Frontal cortex (tissue), 4 donors: ENCODE measurements around the gene ANKRD13D. TPM values are rescaled to one million over a fixed set of nuclear protein-coding genes. Genes with fewer than 3 reads are reported as not detected.
A peak's percentile ranks its signal among the peaks of the same experiment; 100 is the strongest.

Experiments
- DNase-seq, 2 donors: peaks; one replicate each; pipeline ENCODE4 v3.0.0; 2012; ENCODE audit warnings: low spot score in 2 of 2
- FAIRE-seq: peaks from 2 replicates; lab custom pipeline; 2012; peaks lifted over from hg19 to GRCh38; lab: Jason Lieb, UNC
- total RNA-seq: library from RNA; depleted of rRNA; stranded (reverse); fragments of >200 nt; gene quantifications from one replicate; pipeline ENCODE4 v1.2.3, GENCODE V29; 2014
- donor health status: control.
- donor health status: control.
- donor health status: control.

The ANKRD13D gene
- total RNA-seq, 1 donor from 2014 or later, result 55.8 TPM

GRCh38 chr11:67272327-67273259 is 16.5 kb upstream of the ANKRD13D start:
- no peak for FAIRE-seq
- no peak for DNase-seq

DNA sequence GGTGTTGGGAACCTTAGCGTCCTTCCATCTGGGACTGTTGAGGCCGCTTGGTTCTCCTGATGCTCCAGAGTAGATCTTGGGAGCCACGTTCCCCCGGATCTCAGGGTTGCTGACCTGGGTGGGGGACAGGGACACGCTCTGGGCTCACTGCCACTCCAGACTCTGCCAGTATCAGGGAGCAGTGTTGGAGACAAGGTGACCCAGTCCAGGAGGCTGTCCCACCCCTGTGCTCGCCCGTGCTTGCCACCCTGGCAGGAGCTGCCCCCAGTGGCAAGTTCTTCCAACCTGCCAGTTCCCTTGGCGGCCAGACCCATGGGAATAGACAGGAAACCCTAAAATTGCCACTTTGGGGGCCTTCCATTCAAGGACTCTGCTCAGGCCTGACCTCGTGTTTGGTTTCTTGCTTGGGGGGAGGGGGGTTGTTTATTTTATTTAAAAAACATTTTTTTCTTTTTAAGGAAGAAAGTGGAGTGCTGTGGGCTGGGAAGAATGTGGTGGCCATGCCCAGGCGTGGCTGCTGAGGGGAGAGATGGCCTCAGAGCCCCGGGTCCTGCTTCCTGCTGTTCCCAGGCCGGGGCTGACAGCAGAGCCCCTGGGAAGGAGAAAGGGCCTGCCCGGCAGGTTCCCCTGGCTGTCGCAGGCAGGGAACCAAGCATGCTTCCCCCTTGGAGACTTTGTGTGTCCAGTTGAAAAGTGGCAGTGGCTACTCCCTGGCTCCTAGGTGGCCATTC is 15.7 kb upstream of the ANKRD13D start:
- no peak for FAIRE-seq
- no peak for DNase-seq

- FAIRE-seq, result no peak
- DNase-seq, result no peak
These were observed 14.1 kb upstream of the ANKRD13D start for GRCh38 chr11:67274768-67275605.

- FAIRE-seq, result no peak
- DNase-seq, result no peak
These were observed 13.3 kb upstream of the ANKRD13D start for GRCh38 chr11:67275606-67276409.

GRCh38 chr11:67276781-67277230 is 12.3 kb upstream of the ANKRD13D start:
- no peak for FAIRE-seq
- DNase-seq, result no peak

- peak in 1 of 2 donors; percentile 69 for DNase-seq
- FAIRE-seq, result no peak
These were observed 11.7 kb upstream of the ANKRD13D start for GRCh38 chr11:67277231-67277961.

- FAIRE-seq (no peak), DNase-seq (no peak)
These were observed 10.8 kb upstream of the ANKRD13D start for GRCh38 chr11:67278135-67278938.

DNA sequence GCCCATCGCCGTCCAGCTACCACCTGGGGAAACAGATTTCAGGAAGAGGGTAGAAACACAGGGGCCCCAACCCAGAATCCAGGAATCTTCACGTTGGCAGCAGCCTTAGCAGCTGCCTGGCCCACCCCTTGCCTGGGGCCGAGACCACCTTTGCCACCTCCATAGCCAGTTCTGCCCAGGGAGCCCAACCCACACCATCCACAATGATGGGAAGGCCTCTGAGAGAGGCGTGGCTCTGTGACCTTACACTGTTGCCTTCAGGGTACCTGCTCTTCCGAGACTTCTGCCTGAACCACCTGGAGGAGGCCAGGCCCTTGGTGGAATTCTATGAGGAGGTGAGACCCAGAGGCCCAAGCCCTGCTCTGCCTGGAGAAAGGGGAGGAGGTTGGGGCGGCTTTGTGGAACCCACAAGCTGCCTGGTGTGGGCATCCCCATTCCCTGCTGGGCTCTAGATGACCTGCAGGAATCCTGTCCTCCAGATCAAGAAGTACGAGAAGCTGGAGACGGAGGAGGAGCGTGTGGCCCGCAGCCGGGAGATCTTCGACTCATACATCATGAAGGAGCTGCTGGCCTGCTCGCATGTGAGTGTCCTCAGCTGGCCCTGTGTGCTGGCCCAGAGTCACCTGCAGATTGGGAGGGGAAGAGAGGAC is 10.0 kb upstream of the ANKRD13D start:
- no peak for FAIRE-seq
- no peak for DNase-seq

GRCh38 chr11:67279589-67280340 is 9.3 kb upstream of the ANKRD13D start:
- DNase-seq (no peak), FAIRE-seq (no peak)

GRCh38 chr11:67280341-67280787 is 8.7 kb upstream of the ANKRD13D start:
- no peak for FAIRE-seq

GRCh38 chr11:67280788-67281551 is 8.1 kb upstream of the ANKRD13D start:
- DNase-seq, result no peak

More at GRCh38 chr11:67280341-67280787, 8.7 kb upstream of the ANKRD13D start:
- no peak for DNase-seq

GRCh38 chr11:67281552-67282150 is 7.5 kb upstream of the ANKRD13D start:
- DNase-seq (no peak), FAIRE-seq (no peak)

More at GRCh38 chr11:67280788-67281551, 8.1 kb upstream of the ANKRD13D start:
- FAIRE-seq, result no peak

DNA sequence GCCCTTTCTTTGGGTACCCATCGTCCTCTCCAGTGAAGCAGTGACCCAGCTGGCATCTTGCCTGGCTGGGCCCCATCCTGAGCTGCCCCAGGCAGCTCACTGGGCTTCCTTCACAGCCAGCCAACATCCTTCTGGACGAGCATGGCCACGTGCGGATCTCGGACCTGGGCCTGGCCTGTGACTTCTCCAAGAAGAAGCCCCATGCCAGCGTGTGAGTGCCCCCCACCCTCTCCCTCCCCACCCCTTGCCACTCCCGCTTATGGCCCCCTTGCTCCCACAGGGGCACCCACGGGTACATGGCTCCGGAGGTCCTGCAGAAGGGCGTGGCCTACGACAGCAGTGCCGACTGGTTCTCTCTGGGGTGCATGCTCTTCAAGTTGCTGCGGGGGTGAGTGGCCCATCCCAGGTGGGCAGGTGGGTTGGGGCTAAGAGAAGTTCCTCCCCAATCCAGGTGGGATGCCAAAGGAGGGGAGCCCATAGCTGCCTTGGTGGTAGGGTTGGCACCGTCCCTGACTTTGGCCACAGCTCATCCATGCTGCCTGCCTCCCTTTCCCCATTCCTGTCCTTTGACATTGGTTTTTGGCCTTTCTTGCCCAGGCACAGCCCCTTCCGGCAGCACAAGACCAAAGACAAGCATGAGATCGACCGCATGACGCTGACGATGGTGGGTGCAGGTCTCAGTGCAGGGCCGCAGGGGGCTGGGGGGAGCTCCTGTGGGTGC is 6.8 kb upstream of the ANKRD13D start:
- no peak for DNase-seq
- FAIRE-seq, result no peak

DNA sequence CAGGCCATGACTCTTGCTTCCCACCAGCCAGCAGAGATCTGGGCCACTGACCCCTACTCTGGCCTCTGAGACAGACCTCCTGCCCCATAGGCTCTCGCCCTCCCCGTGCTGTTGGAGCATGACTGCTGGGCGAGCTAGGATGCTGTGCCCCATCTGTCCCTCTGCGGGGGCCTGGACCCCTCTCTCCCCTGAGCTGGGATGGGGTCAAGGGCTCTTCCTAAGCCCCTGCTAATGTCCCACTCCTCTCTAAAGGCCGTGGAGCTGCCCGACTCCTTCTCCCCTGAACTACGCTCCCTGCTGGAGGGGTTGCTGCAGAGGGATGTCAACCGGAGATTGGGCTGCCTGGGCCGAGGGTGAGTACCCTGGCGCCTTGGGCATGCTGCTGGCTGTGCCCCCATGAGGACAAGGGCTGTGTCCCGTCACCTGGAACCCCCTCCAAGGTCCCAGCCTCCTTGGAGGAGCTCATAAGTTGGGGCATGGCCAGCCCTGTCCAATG is 6.2 kb upstream of the ANKRD13D start:
- FAIRE-seq (no peak), DNase-seq (no peak)
